Adrenal gland (tissue), 5 donors: ENCODE data around the gene CPT1A.

Experiments
- POLR2A ChIP-seq, 2 donors: fragments of 450-650 bp; IDR thresholded peaks; one replicate each; pipeline ENCODE4 v1.6.1; 2017; ENCODE audit warnings: antibody characterized with exemption in 2 of 2, mild to moderate bottlenecking in 2 of 2, moderate library complexity in 1 of 2
- TF ChIP-seq, protein P1 (sequence below), 6 experiments: fragments of 450-650 bp in 4 of 6; fragments of 200-600 bp in 2 of 6; sonication (generic) in 1 of 6; IDR thresholded peaks; 1 replicate in 5 of 6; 2 replicates in 1 of 6; pipeline versions ENCODE4 v1.5.1 to v1.8.0; 2016 to 2021; ENCODE audit warnings: antibody characterized with exemption in 6 of 6, mild to moderate bottlenecking in 2 of 6, moderate library complexity in 1 of 6
- donor health status: DM: no; HTN: no; CAD: no.

DNA sequence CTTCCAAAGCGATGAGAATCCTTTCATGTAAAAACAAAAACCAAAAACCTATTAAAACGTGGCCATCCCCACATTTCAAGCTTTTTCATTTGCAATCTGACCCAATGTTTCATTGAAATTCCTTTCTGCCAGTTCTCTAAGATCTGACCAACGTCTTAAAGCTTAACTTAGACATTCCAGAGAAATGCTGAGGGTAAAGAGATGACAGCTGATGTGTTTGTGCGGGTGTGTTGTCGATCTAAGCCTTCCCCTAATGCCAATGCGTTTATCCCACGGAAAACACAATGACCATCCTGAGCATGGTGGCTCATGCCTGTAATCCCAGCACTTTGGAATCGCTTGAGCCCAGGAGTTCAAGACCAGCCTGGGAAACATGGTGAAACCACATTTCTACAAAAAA is 84.0 kb downstream of the CPT1A start:
- TF ChIP-seq POLR2A (IDR thresholded peaks at IDR 0.05): no peak
- TF ChIP-seq, protein P1, sequence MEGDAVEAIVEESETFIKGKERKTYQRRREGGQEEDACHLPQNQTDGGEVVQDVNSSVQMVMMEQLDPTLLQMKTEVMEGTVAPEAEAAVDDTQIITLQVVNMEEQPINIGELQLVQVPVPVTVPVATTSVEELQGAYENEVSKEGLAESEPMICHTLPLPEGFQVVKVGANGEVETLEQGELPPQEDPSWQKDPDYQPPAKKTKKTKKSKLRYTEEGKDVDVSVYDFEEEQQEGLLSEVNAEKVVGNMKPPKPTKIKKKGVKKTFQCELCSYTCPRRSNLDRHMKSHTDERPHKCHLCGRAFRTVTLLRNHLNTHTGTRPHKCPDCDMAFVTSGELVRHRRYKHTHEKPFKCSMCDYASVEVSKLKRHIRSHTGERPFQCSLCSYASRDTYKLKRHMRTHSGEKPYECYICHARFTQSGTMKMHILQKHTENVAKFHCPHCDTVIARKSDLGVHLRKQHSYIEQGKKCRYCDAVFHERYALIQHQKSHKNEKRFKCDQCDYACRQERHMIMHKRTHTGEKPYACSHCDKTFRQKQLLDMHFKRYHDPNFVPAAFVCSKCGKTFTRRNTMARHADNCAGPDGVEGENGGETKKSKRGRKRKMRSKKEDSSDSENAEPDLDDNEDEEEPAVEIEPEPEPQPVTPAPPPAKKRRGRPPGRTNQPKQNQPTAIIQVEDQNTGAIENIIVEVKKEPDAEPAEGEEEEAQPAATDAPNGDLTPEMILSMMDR (IDR thresholded peaks at IDR 0.05): no peak
